Testis (tissue), 2 donors: Measurements from ENCODE around the gene ZNF493.

Experiments
- POLR2A ChIP-seq: fragments of 450-650 bp; IDR thresholded peaks from one replicate; pipeline ENCODE4 v1.6.1; 2017; ENCODE audit warnings: antibody characterized with exemption, mild to moderate bottlenecking, moderate library complexity
- TF ChIP-seq, protein P1 (sequence below), 3 experiments: fragments of 450-650 bp in 2 of 3; fragments of 200-600 bp in 1 of 3; sonication (generic) in 1 of 3; IDR thresholded peaks; one replicate each; pipeline ENCODE4 v1.5.1; 2016 to 2019; ENCODE audit warnings: antibody characterized with exemption in 3 of 3, mild to moderate bottlenecking in 2 of 3, moderate library complexity in 1 of 3

DNA sequence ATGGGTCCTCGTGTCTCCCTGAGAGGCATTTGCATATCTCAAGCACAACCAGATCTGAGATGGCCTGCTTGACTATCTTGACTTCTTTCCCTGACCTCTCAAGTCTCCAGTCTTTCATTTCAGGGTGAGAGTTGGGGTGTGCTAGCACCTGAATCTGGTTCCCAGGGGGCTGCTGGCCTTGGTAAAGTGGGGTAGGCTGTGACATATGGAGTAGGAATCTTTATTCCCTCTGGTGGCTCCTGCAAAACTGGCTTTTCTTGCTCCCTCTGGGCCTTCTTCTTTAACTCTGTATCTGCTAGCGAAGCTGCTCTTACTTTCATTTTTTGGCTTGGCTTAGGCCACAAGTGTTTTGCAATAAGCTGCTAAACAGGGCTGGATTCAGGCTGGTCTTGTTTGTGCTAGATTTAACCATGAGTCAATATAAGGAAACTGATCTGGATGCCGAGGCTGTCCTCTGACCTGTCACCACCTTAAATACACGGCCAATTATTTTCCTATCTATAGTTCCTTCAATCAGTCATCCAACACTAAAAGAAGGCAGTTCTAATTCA, 42.3 kb downstream of the ZNF493 start:
- TF ChIP-seq, protein P1, sequence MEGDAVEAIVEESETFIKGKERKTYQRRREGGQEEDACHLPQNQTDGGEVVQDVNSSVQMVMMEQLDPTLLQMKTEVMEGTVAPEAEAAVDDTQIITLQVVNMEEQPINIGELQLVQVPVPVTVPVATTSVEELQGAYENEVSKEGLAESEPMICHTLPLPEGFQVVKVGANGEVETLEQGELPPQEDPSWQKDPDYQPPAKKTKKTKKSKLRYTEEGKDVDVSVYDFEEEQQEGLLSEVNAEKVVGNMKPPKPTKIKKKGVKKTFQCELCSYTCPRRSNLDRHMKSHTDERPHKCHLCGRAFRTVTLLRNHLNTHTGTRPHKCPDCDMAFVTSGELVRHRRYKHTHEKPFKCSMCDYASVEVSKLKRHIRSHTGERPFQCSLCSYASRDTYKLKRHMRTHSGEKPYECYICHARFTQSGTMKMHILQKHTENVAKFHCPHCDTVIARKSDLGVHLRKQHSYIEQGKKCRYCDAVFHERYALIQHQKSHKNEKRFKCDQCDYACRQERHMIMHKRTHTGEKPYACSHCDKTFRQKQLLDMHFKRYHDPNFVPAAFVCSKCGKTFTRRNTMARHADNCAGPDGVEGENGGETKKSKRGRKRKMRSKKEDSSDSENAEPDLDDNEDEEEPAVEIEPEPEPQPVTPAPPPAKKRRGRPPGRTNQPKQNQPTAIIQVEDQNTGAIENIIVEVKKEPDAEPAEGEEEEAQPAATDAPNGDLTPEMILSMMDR (IDR thresholded peaks at IDR 0.05): no peak
- TF ChIP-seq POLR2A: no peak
